Natural killer cell (primary cell): ENCODE data around the gene PPP1R3G. TPM values are rescaled to one million over a fixed set of nuclear protein-coding genes. Genes with fewer than 3 reads are reported as not detected.

ENCODE experiments used
- ATAC-seq, 3 donors: fragments of 150-1000 bp in 2 of 3; fragments of 200-7000 bp in 1 of 3; cut with Tn5 transposase; 1 replicate in 1 of 3; 2 replicates in 2 of 3; pipeline ENCODE4 v1.10.0; 2021; ENCODE audit warnings: mild to moderate bottlenecking in 2 of 3, moderate library complexity in 2 of 3
- DNase-seq, 2 donors: peaks; one replicate each; pipeline versions ENCODE4 v3.0.0 to v3.0.0-alpha.2; 2013 to 2021; ENCODE audit warnings: mixed read lengths in 1 of 2
- H3K27ac ChIP-seq: one replicate; pipeline ENCODE4 v1.5.1; 2013; ENCODE audit warnings: mild to moderate bottlenecking, low read length
- H3K27me3 ChIP-seq: one replicate; pipeline ENCODE4 v1.6.1; 2013; ENCODE audit warnings: low read length; ENCODE audit not compliant: control insufficient read depth, insufficient read depth
- H3K36me3 ChIP-seq: one replicate; pipeline ENCODE4 v1.6.1; 2013; ENCODE audit warnings: low read length; ENCODE audit not compliant: control insufficient read depth, insufficient read depth
- H3K4me1 ChIP-seq: one replicate; pipeline ENCODE4 v1.6.1; 2013; ENCODE audit warnings: low read length; ENCODE audit not compliant: control insufficient read depth, insufficient read depth
- H3K4me3 ChIP-seq: one replicate; pipeline ENCODE4 v1.5.1; 2013; ENCODE audit warnings: low read length
- H3K9me3 ChIP-seq: one replicate; pipeline ENCODE4 v1.6.1; 2013; ENCODE audit warnings: low read length; ENCODE audit not compliant: control insufficient read depth, insufficient read depth
- H3K27ac Mint-ChIP-seq, 2 donors: one replicate each; pipeline ENCODE4 v1.8.0; 2022; ENCODE audit warnings: mild to moderate bottlenecking in 2 of 2, mixed read lengths in 2 of 2, moderate library complexity in 1 of 2
- H3K27me3 Mint-ChIP-seq, 2 donors: one replicate each; pipeline ENCODE4 v1.8.0; 2022; ENCODE audit warnings: low read depth in 2 of 2, mixed read lengths in 2 of 2
- H3K36me3 Mint-ChIP-seq: one replicate; pipeline ENCODE4 v1.8.0; 2022; ENCODE audit warnings: mixed read lengths
- H3K4me1 Mint-ChIP-seq, 2 donors: one replicate each; pipeline ENCODE4 v1.8.0; 2022; ENCODE audit warnings: mixed read lengths in 2 of 2
- H3K4me3 Mint-ChIP-seq: one replicate; pipeline ENCODE4 v1.8.0; 2022; ENCODE audit warnings: mild to moderate bottlenecking, moderate library complexity, mixed read lengths
- H3K9me3 Mint-ChIP-seq, 2 donors: one replicate each; pipeline ENCODE4 v1.8.0; 2022; ENCODE audit warnings: mixed read lengths in 2 of 2
- WGBS: methylation state at CpG from one replicate; pipeline ENCODE4 v1.1.7; 2013; ENCODE audit warnings: missing lambda C conversion rate; ENCODE audit not compliant: insufficient coverage; 5-methylcytosine and 5-hydroxymethylcytosine counted together
- intact Hi-C: fragments of 100-400 bp; cut with micrococcal nuclease; formaldehyde crosslinking; loops from one replicate; pipeline ENCODE4 v1.14.2; 2022
- total RNA-seq, 4 donors: library from RNA; stranded (reverse); fragments of 120-200 nt in 1 of 4; gene quantifications; one replicate each; pipeline versions ENCODE4 v1.2.3 to v1.2.4, GENCODE V29; 2013 to 2022
- TF ChIP-seq, protein P1 (sequence below): fragments of 200-600 bp; IDR thresholded peaks from one replicate; pipeline ENCODE4 v1.8.0; 2022; ENCODE audit warnings: antibody characterized with exemption

PPP1R3G gene
- total RNA-seq, 3 donors from 2014 or later (not counting 1 experiment from before 2014, with no cell fraction given) = 0.07 TPM; not detected in 2

DNA sequence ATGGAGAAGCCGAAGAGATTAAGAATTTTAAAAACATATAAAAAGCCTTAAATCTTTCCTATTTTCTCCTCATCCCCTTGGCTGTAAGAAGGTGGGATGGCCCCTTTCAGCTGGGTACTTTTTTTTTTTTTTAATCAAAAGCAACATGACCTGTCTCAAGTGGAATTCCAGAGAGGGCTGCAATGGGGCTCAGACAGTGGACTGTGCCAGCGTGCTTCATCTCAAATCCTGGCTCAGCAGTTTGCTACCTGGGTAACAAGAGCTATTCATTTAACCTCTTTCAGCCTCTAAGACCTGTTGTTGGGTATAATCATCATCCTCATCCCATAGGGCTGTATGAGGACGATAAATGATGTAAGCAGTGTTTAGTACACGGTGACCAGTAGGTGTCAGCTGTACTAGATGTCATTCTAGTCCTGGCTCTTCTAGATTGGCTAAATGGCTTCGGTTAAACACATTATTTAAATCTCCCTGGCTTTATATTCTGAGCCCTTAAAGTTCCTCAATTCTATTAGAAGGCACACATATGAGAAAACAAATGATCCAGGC lies 6.9 kb upstream of the PPP1R3G start:
- Mint-ChIP-seq H3K9me3 (no peaks in the 10 kb centered on the region), H3K36me3 (no peaks in the 10 kb centered on the region), H3K27ac (no peak overlapping the region), H3K4me3 (no peak overlapping the region), H3K4me1 (no peaks in the 10 kb centered on the region), H3K27me3 (peaks cover 14 to 51% of the 10 kb centered on the region in 2 donors)
- Histone ChIP-seq H3K27me3 (no peaks in the 10 kb centered on the region), H3K4me1 (no peaks in the 10 kb centered on the region), H3K36me3 (no peaks in the 10 kb centered on the region), H3K9me3 (no peaks in the 10 kb centered on the region), H3K4me3 (no peak overlapping the region), H3K27ac (no peak overlapping the region)
- 84% methylated on average over 4 of the region's 5 CpGs for WGBS
- TF ChIP-seq, protein P1, sequence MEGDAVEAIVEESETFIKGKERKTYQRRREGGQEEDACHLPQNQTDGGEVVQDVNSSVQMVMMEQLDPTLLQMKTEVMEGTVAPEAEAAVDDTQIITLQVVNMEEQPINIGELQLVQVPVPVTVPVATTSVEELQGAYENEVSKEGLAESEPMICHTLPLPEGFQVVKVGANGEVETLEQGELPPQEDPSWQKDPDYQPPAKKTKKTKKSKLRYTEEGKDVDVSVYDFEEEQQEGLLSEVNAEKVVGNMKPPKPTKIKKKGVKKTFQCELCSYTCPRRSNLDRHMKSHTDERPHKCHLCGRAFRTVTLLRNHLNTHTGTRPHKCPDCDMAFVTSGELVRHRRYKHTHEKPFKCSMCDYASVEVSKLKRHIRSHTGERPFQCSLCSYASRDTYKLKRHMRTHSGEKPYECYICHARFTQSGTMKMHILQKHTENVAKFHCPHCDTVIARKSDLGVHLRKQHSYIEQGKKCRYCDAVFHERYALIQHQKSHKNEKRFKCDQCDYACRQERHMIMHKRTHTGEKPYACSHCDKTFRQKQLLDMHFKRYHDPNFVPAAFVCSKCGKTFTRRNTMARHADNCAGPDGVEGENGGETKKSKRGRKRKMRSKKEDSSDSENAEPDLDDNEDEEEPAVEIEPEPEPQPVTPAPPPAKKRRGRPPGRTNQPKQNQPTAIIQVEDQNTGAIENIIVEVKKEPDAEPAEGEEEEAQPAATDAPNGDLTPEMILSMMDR = no peak
- DNase-seq (no peak), ATAC-seq (no peak)
- intact Hi-C loops = no loop called here

DNA sequence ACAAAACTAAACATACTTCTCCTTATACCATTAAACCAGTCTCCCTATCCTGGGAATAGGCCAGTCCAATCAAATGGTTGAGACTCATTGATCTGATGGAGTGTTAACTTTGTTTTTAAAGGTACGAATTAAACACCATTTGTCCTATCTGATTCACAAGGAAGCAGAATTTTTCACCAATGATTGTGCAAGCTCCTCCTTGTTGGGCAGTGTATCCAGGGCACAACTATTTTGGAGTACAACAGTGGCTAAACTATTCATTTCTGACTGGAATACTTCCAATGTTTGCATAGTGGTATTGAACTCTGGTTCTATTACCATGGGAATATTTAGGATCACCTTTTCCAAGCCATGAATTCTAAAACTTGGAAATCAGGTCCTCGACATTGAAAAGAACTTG lies 5.4 kb upstream of the PPP1R3G start:
- no peaks in the 10 kb centered on the region for H3K4me1 Mint-ChIP-seq
- no peaks in the 10 kb centered on the region for H3K9me3 ChIP-seq
- no peaks in the 10 kb centered on the region for H3K27me3 ChIP-seq
- H3K4me3 ChIP-seq = no peak overlapping the region
- no peak overlapping the region for H3K27ac Mint-ChIP-seq
- no peaks in the 10 kb centered on the region for H3K9me3 Mint-ChIP-seq
- H3K36me3 Mint-ChIP-seq = no peaks in the 10 kb centered on the region
- ATAC-seq (no peak), DNase-seq (no peak)
- no peaks in the 10 kb centered on the region for H3K36me3 ChIP-seq
- H3K4me1 ChIP-seq = peaks cover 2% of the 10 kb centered on the region
- peaks cover 21 to 49% of the 10 kb centered on the region in 2 donors for H3K27me3 Mint-ChIP-seq
- 83% methylated on average over 2 of the region's 2 CpGs for WGBS
- H3K27ac ChIP-seq = no peak overlapping the region
- intact Hi-C loops = no loop called here
- TF ChIP-seq, protein P1 = no peak
- H3K4me3 Mint-ChIP-seq = no peak overlapping the region

DNA sequence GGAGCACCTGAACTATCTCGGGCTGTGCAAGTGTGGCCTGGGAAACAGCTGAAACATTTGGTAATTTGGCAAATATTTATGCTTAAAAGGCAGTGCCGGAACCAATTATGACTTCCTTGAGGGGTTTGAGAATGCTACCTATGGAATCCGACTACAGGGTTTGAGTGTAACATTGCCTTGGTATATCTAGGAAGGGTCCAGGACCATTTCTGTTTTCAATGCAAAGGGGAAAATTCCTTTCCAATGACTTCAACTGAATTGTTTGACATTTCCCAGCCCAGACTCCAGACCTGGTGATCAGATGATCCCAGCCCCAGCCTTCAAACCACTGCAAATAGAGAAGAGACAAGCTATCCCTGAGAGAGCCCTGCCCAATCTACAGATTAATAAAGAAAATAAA lies 4.6 kb upstream of the PPP1R3G start:
- H3K4me3 ChIP-seq = no peak overlapping the region
- H3K36me3 ChIP-seq = no peaks in the 10 kb centered on the region
- intact Hi-C loops = no loop called here
- DNase-seq (no peak), ATAC-seq (no peak)
- H3K4me1 ChIP-seq = peaks cover 6% of the 10 kb centered on the region
- Mint-ChIP-seq H3K4me3 (no peak overlapping the region), H3K36me3 (no peaks in the 10 kb centered on the region), H3K9me3 (no peaks in the 10 kb centered on the region), H3K4me1 (no peaks in the 10 kb centered on the region), H3K27me3 (peaks cover 21 to 41% of the 10 kb centered on the region in 2 donors), H3K27ac (no peak overlapping the region)
- H3K27me3 ChIP-seq = no peaks in the 10 kb centered on the region
- WGBS = 58% methylated on average over 3 of the region's 3 CpGs
- TF ChIP-seq, protein P1 = no peak
- H3K27ac ChIP-seq = no peak overlapping the region
- no peaks in the 10 kb centered on the region for H3K9me3 ChIP-seq

DNA sequence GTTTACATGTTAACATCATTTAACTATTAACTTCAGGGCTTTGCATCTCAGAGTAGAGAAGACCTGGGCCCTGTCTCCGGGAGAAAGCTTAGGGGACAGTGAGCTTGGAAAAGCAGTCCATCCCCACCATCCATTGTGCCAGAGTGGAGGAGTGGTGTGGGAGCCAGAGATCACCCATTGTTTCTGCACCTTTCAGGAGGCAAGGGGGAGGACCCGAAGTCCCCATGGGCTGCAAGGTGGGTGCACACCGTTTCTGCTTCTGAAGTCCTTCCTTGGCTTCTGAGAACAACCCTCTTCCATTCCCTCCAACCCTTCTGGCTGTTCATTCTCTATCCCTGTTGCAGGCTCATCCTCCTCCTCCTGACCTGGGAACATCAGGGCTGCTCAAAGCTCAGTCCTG lies 4.0 kb upstream of the PPP1R3G start:
- Histone ChIP-seq H3K4me3 (no peak overlapping the region), H3K36me3 (no peaks in the 10 kb centered on the region), H3K27me3 (peaks cover 2% of the 10 kb centered on the region), H3K4me1 (peaks cover 9% of the 10 kb centered on the region), H3K27ac (no peak overlapping the region), H3K9me3 (no peaks in the 10 kb centered on the region)
- Mint-ChIP-seq H3K4me3 (no peak overlapping the region), H3K27me3 (peaks cover 21 to 40% of the 10 kb centered on the region in 2 donors), H3K36me3 (no peaks in the 10 kb centered on the region), H3K9me3 (no peaks in the 10 kb centered on the region), H3K27ac (no peak overlapping the region), H3K4me1 (no peaks in the 10 kb centered on the region)
- 69% methylated on average over 3 of the region's 3 CpGs for WGBS
- ATAC-seq (no peak), DNase-seq (no peak)
- TF ChIP-seq, protein P1 = no peak
- intact Hi-C loops = no loop called here
